Glutamatergic neuron (in vitro differentiated cells): ENCODE measurements around the gene TRIM28. TPM values are rescaled to one million over a fixed set of nuclear protein-coding genes. Genes with fewer than 3 reads are reported as not detected.

Source experiments
- DNase-seq: peaks from one replicate; pipeline ENCODE4 v3.0.0; 2022
- H3K27ac Mint-ChIP-seq: one replicate; pipeline ENCODE4 v1.8.0; 2020; ENCODE audit warnings: mild to moderate bottlenecking, mixed read lengths, inconsistent platforms; ENCODE audit not compliant: unreplicated experiment
- H3K27me3 Mint-ChIP-seq: one replicate; pipeline ENCODE4 v1.8.0; 2020; ENCODE audit warnings: mild to moderate bottlenecking, moderate library complexity, mixed read lengths, inconsistent platforms; ENCODE audit not compliant: unreplicated experiment
- H3K36me3 Mint-ChIP-seq: one replicate; pipeline ENCODE4 v1.8.0; 2020; ENCODE audit warnings: mild to moderate bottlenecking, mixed read lengths, inconsistent platforms; ENCODE audit not compliant: unreplicated experiment
- H3K4me1 Mint-ChIP-seq: one replicate; pipeline ENCODE4 v1.8.0; 2020; ENCODE audit warnings: mild to moderate bottlenecking, low read depth, mixed read lengths, inconsistent platforms; ENCODE audit not compliant: unreplicated experiment
- H3K4me3 Mint-ChIP-seq: one replicate; pipeline ENCODE4 v1.8.0; 2020; ENCODE audit warnings: mild to moderate bottlenecking, mixed read lengths, inconsistent platforms; ENCODE audit not compliant: unreplicated experiment
- H3K9me3 Mint-ChIP-seq: one replicate; pipeline ENCODE4 v1.8.0; 2020; ENCODE audit warnings: mild to moderate bottlenecking, moderate library complexity, mixed read lengths, inconsistent platforms; ENCODE audit not compliant: unreplicated experiment
- CTCF ChIP-seq: fragments of 200-600 bp; sonication (generic); IDR thresholded peaks from one replicate; pipeline ENCODE4 v1.5.0; 2021; ENCODE audit not compliant: partially characterized antibody, unreplicated experiment
- microRNA-seq: library from miRNA; unstranded; fragments of <30 nt; microRNA quantifications from one replicate; pipeline ENCODE4, GENCODE V29; 2020; ENCODE audit not compliant: unreplicated experiment
- total RNA-seq: library from RNA; stranded (reverse); fragmentation: NEBNext Ultra II Directional; extraction: Animal tissue kit (Norgen Biotek cat#: 25700); gene quantifications from one replicate; pipeline ENCODE4 v1.2.1, GENCODE V29; 2021; ENCODE audit not compliant: unreplicated experiment

The TRIM28 gene
- total RNA-seq, 1 donor from 2014 or later: 361 TPM

GRCh38 chr19:58586133-58586765, 42.4 kb downstream of the TRIM28 start:
- H3K9me3 Mint-ChIP-seq: peaks cover 7% of the 10 kb centered on the region

More at GRCh38 chr19:58586133-58586765, 42.4 kb downstream of the TRIM28 start:
- no peak for DNase-seq
- H3K4me1 Mint-ChIP-seq: no peaks in the 10 kb centered on the region
- H3K4me3 Mint-ChIP-seq: no peak overlapping the region
- no peak overlapping the region for H3K27ac Mint-ChIP-seq
- no peaks in the 10 kb centered on the region for H3K36me3 Mint-ChIP-seq
- H3K27me3 Mint-ChIP-seq: peaks cover 2% of the 10 kb centered on the region
- TF ChIP-seq CTCF: no peak

Small RNA genes within 50 kb of the gene (microRNA-seq; reads per million reads assigned to microRNA genes)
- gene MIR6807: 18.7 reads per million, percentile 58 among the genes with 10 or more reads in this experiment

Other genes with a start within 250 kb of the TRIM28 start
- 56.2 TPM for gene ERVK3-1, start 238.7 kb upstream of the TRIM28 start, total RNA-seq
- gene ZSCAN22, start 217.1 kb upstream of the TRIM28 start, total RNA-seq: 4.9 TPM
- 27.3 TPM for gene A1BG, start 190.6 kb upstream of the TRIM28 start, total RNA-seq
- gene ZNF497, start 181.3 kb upstream of the TRIM28 start, total RNA-seq: 3.5 TPM
- 2.0 TPM for gene ZNF837, start 163.0 kb upstream of the TRIM28 start, total RNA-seq
- 571 TPM for gene RPS5, start 156.8 kb upstream of the TRIM28 start, total RNA-seq
- gene RNF225, start 148.4 kb upstream of the TRIM28 start, total RNA-seq: 0.44 TPM
- gene ZNF584, start 135.4 kb upstream of the TRIM28 start, total RNA-seq: 5.8 TPM
- gene ZNF132, start 103.9 kb upstream of the TRIM28 start, total RNA-seq: 4.9 TPM
- gene ZNF324B, start 92.4 kb upstream of the TRIM28 start, total RNA-seq: 9.9 TPM
- 15.8 TPM for gene ZNF324, start 77.0 kb upstream of the TRIM28 start, total RNA-seq
- 11.9 TPM for gene ZNF446, start 67.7 kb upstream of the TRIM28 start, total RNA-seq
- 7.4 TPM for gene SLC27A5, start 32.1 kb upstream of the TRIM28 start, total RNA-seq
- 27.2 TPM for gene ZBTB45, start 24.3 kb upstream of the TRIM28 start, total RNA-seq
- 108 TPM for gene CHMP2A, start 11.0 kb downstream of the TRIM28 start, total RNA-seq
- gene UBE2M, start 14.5 kb downstream of the TRIM28 start, total RNA-seq: 118 TPM
- 27.3 TPM for gene MZF1, start 29.3 kb downstream of the TRIM28 start, total RNA-seq